CD8-positive, alpha-beta memory T cell (primary cell): Measurements from ENCODE around the gene CEP164. TPM values are rescaled to one million over a fixed set of nuclear protein-coding genes. Genes with fewer than 3 reads are reported as not detected.
A peak's percentile ranks its signal among the peaks of the same experiment; 100 is the strongest.
"Not testable (repeated sequence)": the region's sequence is repeated elsewhere in the genome, so short reads cannot be mapped to it uniquely, and the experiment has no call there.

Experiments used
- CTCF ChIA-PET: fragments of 350-600 bp; sonication (Branson Sonifier 250); formaldehyde crosslinking; loops from one replicate; lab custom pipeline; 2021; ENCODE audit warnings: antibody characterized with exemption; lab: Charles Lee
- POLR2A ChIA-PET: fragments of 350-600 bp; sonication (Branson Sonifier 250); formaldehyde crosslinking; loops from one replicate; lab custom pipeline; 2021; ENCODE audit warnings: antibody characterized with exemption; lab: Charles Lee
- DNase-seq, 5 donors: peaks; one replicate each; pipeline versions ENCODE4 v3.0.0 to v3.0.0-alpha.2; 2020 to 2022; ENCODE audit warnings: mixed read lengths in 1 of 5
- H3K27ac ChIP-seq: one replicate; pipeline ENCODE4 v1.7.0; 2013; ENCODE audit warnings: low read depth, mild to moderate bottlenecking, low read length, moderate library complexity
- H3K27me3 ChIP-seq: 2 replicates; pipeline ENCODE4 v1.7.0; 2013; ENCODE audit warnings: low read length, mild to moderate bottlenecking; ENCODE audit not compliant: insufficient read depth, poor library complexity, severe bottlenecking
- H3K36me3 ChIP-seq: 2 replicates; pipeline ENCODE4 v1.7.0; 2013; ENCODE audit warnings: mild to moderate bottlenecking, low read length, moderate library complexity; ENCODE audit not compliant: insufficient read depth
- H3K4me1 ChIP-seq: 2 replicates; pipeline ENCODE4 v1.7.0; 2013; ENCODE audit warnings: mild to moderate bottlenecking, low read length, moderate library complexity; ENCODE audit not compliant: insufficient read depth
- H3K4me3 ChIP-seq: 2 replicates; pipeline ENCODE4 v1.7.0; 2013; ENCODE audit warnings: mild to moderate bottlenecking, low read length
- H3K9me3 ChIP-seq: 2 replicates; pipeline ENCODE4 v1.7.0; 2013; ENCODE audit warnings: mild to moderate bottlenecking, low read length
- H3K27ac Mint-ChIP-seq, 8 donors: one replicate each; pipeline ENCODE4 v1.8.0; 2020 to 2021; ENCODE audit warnings: mixed read lengths in 8 of 8, mild to moderate bottlenecking in 6 of 8, inconsistent platforms in 3 of 8, moderate library complexity in 3 of 8
- H3K27me3 Mint-ChIP-seq, 2 donors: one replicate each; pipeline ENCODE4 v1.8.0; 2020 to 2021; ENCODE audit warnings: mixed read lengths in 2 of 2, mild to moderate bottlenecking in 1 of 2, moderate library complexity in 1 of 2
- H3K36me3 Mint-ChIP-seq, 3 donors: one replicate each; pipeline ENCODE4 v1.8.0; 2020 to 2021; ENCODE audit warnings: mixed read lengths in 3 of 3, inconsistent platforms in 1 of 3, mild to moderate bottlenecking in 1 of 3
- H3K4me1 Mint-ChIP-seq, 3 donors: one replicate each; pipeline ENCODE4 v1.8.0; 2020 to 2021; ENCODE audit warnings: mixed read lengths in 3 of 3, inconsistent platforms in 1 of 3, mild to moderate bottlenecking in 1 of 3
- H3K4me3 Mint-ChIP-seq, 7 donors: one replicate each; pipeline ENCODE4 v1.8.0; 2020 to 2021; ENCODE audit warnings: mixed read lengths in 7 of 7, mild to moderate bottlenecking in 6 of 7, moderate library complexity in 4 of 7, inconsistent platforms in 2 of 7
- H3K9me3 Mint-ChIP-seq, 5 donors: one replicate each; pipeline ENCODE4 v1.8.0; 2020 to 2022; ENCODE audit warnings: mixed read lengths in 5 of 5, mild to moderate bottlenecking in 3 of 5, moderate library complexity in 2 of 5, inconsistent platforms in 1 of 5
- polyA plus RNA-seq: library from polyadenylated mRNA; unstranded; fragments of 300-500 nt; fragmentation: Illumina TruSeq; gene quantifications from one replicate; pipeline ENCODE4 v1.2.3, GENCODE V29; 2021
- total RNA-seq, 2 experiments: library from RNA; stranded (reverse); gene quantifications; one replicate each; pipeline ENCODE4 v1.2.3, GENCODE V29; 2021

The CEP164 gene
- total and polyA plus RNA-seq, 3 experiments from 2014 or later = 25.7 to 40.5 (median 34.6) TPM

- POLR2A ChIA-PET = interaction anchor here (0.6 kb wide), 1 partner anchor 365 kb away, joined by 4 read pairs; no protein-coding TSS in a partner anchor
- no peak overlapping the region for H3K4me3 ChIP-seq
- Mint-ChIP-seq H3K27ac (no peak overlapping the region), H3K4me3 (no peak overlapping the region), H3K4me1 (peaks cover 6 to 15% (median 7%) of the 10 kb centered on the region in 3 donors), H3K9me3 (no peaks in the 10 kb centered on the region), H3K27me3 (peaks cover 3 to 23% of the 10 kb centered on the region in 2 donors), H3K36me3 (no peaks in the 10 kb centered on the region)
- CTCF ChIA-PET = interaction anchor here (1.3 kb wide), 1 partner anchor 10 kb away, joined by 3 read pairs; no protein-coding TSS in a partner anchor
- DNase-seq = no peak
- H3K27me3 ChIP-seq = peaks cover 20% of the 10 kb centered on the region
- H3K27ac ChIP-seq = no peak overlapping the region
- H3K4me1 ChIP-seq = peaks cover 14% of the 10 kb centered on the region
- H3K9me3 ChIP-seq = no peaks in the 10 kb centered on the region
- H3K36me3 ChIP-seq = no peaks in the 10 kb centered on the region
These were observed 8.3 kb upstream of the CEP164 start for GRCh38 chr11:117319214-117319840.

- H3K27me3 ChIP-seq, H3K27ac ChIP-seq, H3K36me3 Mint-ChIP-seq, H3K27ac Mint-ChIP-seq, H3K9me3 ChIP-seq, DNase-seq, H3K36me3 ChIP-seq, H3K9me3 Mint-ChIP-seq, H3K27me3 Mint-ChIP-seq: not testable (repeated sequence)
- ChIA-PET POLR2A (interaction anchor here (0.6 to 1.7 kb wide), 4 partner anchors 9 to 149 kb away, joined by 3 to 6 read pairs (median 3); partner anchors contain the start of genes BACE1 and SIDT2), CTCF (interaction anchor here (1.2 to 1.7 kb wide), 2 partner anchors 96 to 490 kb away, joined by 3 to 7 read pairs; partner anchors contain the start of gene PCSK7)
- H3K4me3 Mint-ChIP-seq = peak overlapping the region in 1 of 7 donors; percentile 35
- peaks cover 12% of the 10 kb centered on the region for H3K4me1 ChIP-seq
- peaks cover 12 to 22% (median 18%) of the 10 kb centered on the region in 3 donors for H3K4me1 Mint-ChIP-seq
- H3K4me3 ChIP-seq = peak overlapping the region; percentile 82
These were observed 443 bp upstream of the CEP164 start for GRCh38 chr11:117327255-117327566.

GRCh38 chr11:117328375-117329010, 839 bp downstream of the CEP164 start:
- ChIA-PET CTCF (interaction anchor here (1.2 to 1.7 kb wide), 2 partner anchors 92 to 97 kb away, joined by 3 to 7 read pairs; partner anchors contain the start of gene PCSK7), POLR2A (interaction anchor here (1.4 to 1.7 kb wide), 2 partner anchors 98 to 150 kb away, joined by 3 read pairs; partner anchors contain the start of gene SIDT2)
- peak overlapping the region; percentile 82 for H3K4me3 ChIP-seq
- peaks cover 0 to 4% (median 4%) of the 10 kb centered on the region in 3 donors for H3K36me3 Mint-ChIP-seq
- peaks cover 12% of the 10 kb centered on the region for H3K4me1 ChIP-seq
- peak overlapping the region; percentile 90 for H3K27ac ChIP-seq
- H3K27me3 Mint-ChIP-seq = no peaks in the 10 kb centered on the region
- H3K4me3 Mint-ChIP-seq = no peak overlapping the region
- peaks cover 16 to 25% (median 25%) of the 10 kb centered on the region in 3 donors for H3K4me1 Mint-ChIP-seq
- DNase-seq = no peak
- H3K27me3 ChIP-seq = no peaks in the 10 kb centered on the region
- H3K27ac Mint-ChIP-seq = no peak overlapping the region
- H3K9me3 Mint-ChIP-seq = no peaks in the 10 kb centered on the region
- no peaks in the 10 kb centered on the region for H3K36me3 ChIP-seq
- no peaks in the 10 kb centered on the region for H3K9me3 ChIP-seq

GRCh38 chr11:117332843-117333242, 5.2 kb downstream of the CEP164 start:
- no peaks in the 10 kb centered on the region for H3K9me3 ChIP-seq
- no peaks in the 10 kb centered on the region for H3K36me3 ChIP-seq
- no peak for DNase-seq
- peaks cover 19 to 37% (median 27%) of the 10 kb centered on the region in 3 donors for H3K4me1 Mint-ChIP-seq
- peaks cover under 1 to 37% (median 9%) of the 10 kb centered on the region in 3 donors for H3K36me3 Mint-ChIP-seq
- H3K9me3 Mint-ChIP-seq = no peaks in the 10 kb centered on the region
- H3K4me1 ChIP-seq = peaks cover 12% of the 10 kb centered on the region
- H3K27ac ChIP-seq = no peak overlapping the region
- H3K4me3 Mint-ChIP-seq = no peak overlapping the region
- H3K27me3 Mint-ChIP-seq = no peaks in the 10 kb centered on the region
- ChIA-PET POLR2A (interaction anchor here (0.6 kb wide), 1 partner anchor 533 kb away, joined by 9 read pairs; no protein-coding TSS in a partner anchor), CTCF (no interaction called here)
- H3K27me3 ChIP-seq = no peaks in the 10 kb centered on the region
- H3K4me3 ChIP-seq = no peak overlapping the region
- H3K27ac Mint-ChIP-seq = peak overlapping the region in 1 of 8 donors; percentile 49

- H3K9me3 ChIP-seq = no peaks in the 10 kb centered on the region
- no peaks in the 10 kb centered on the region for H3K27me3 ChIP-seq
- H3K36me3 ChIP-seq = no peaks in the 10 kb centered on the region
- no peak overlapping the region for H3K4me3 ChIP-seq
- peaks cover 3 to 45% (median 14%) of the 10 kb centered on the region in 3 donors for H3K36me3 Mint-ChIP-seq
- ChIA-PET POLR2A (no interaction called here), CTCF (no interaction called here)
- H3K27ac ChIP-seq = no peak overlapping the region
- peaks cover 5% of the 10 kb centered on the region for H3K4me1 ChIP-seq
- peaks cover 21 to 43% (median 30%) of the 10 kb centered on the region in 3 donors for H3K4me1 Mint-ChIP-seq
- DNase-seq = no peak
- no peaks in the 10 kb centered on the region for H3K27me3 Mint-ChIP-seq
- no peak overlapping the region for H3K4me3 Mint-ChIP-seq
- no peaks in the 10 kb centered on the region for H3K9me3 Mint-ChIP-seq
- peak overlapping the region in 1 of 8 donors; percentile 37 for H3K27ac Mint-ChIP-seq
These were observed 6.3 kb downstream of the CEP164 start for GRCh38 chr11:117333917-117334316.

GRCh38 chr11:117334896-117335295, 7.2 kb downstream of the CEP164 start:
- no peaks in the 10 kb centered on the region for H3K36me3 ChIP-seq

GRCh38 chr11:117335399-117335798, 7.7 kb downstream of the CEP164 start:
- H3K27ac ChIP-seq = no peak overlapping the region
- H3K27ac Mint-ChIP-seq = peak overlapping the region in 1 of 8 donors; percentile 2
- H3K27me3 ChIP-seq = no peaks in the 10 kb centered on the region
- no peak overlapping the region for H3K4me3 Mint-ChIP-seq
- H3K36me3 Mint-ChIP-seq = peaks cover 3 to 56% (median 17%) of the 10 kb centered on the region in 3 donors
- no peak for DNase-seq
- no peaks in the 10 kb centered on the region for H3K9me3 ChIP-seq
- H3K4me1 ChIP-seq = no peaks in the 10 kb centered on the region
- no peaks in the 10 kb centered on the region for H3K36me3 ChIP-seq
- H3K4me3 ChIP-seq = no peak overlapping the region
- no peaks in the 10 kb centered on the region for H3K27me3 Mint-ChIP-seq
- H3K9me3 Mint-ChIP-seq = no peaks in the 10 kb centered on the region
- ChIA-PET CTCF (no interaction called here), POLR2A (no interaction called here)
- peaks cover 15 to 36% (median 24%) of the 10 kb centered on the region in 3 donors for H3K4me1 Mint-ChIP-seq

More at GRCh38 chr11:117334896-117335295, 7.2 kb downstream of the CEP164 start:
- H3K27ac Mint-ChIP-seq = no peak overlapping the region
- POLR2A ChIA-PET = no interaction called here
- H3K9me3 Mint-ChIP-seq = no peaks in the 10 kb centered on the region
- Histone ChIP-seq H3K4me3 (no peak overlapping the region), H3K27ac (no peak overlapping the region), H3K4me1 (no peaks in the 10 kb centered on the region), H3K27me3 (no peaks in the 10 kb centered on the region), H3K9me3 (no peaks in the 10 kb centered on the region)
- DNase-seq = no peak
- H3K27me3 Mint-ChIP-seq = no peaks in the 10 kb centered on the region
- H3K36me3 Mint-ChIP-seq = peaks cover 3 to 51% (median 17%) of the 10 kb centered on the region in 3 donors
- no peak overlapping the region for H3K4me3 Mint-ChIP-seq
- CTCF ChIA-PET = no interaction called here
- H3K4me1 Mint-ChIP-seq = peaks cover 19 to 41% (median 27%) of the 10 kb centered on the region in 3 donors

- H3K36me3 Mint-ChIP-seq = peaks cover 3 to 65% (median 19%) of the 10 kb centered on the region in 3 donors
- H3K27ac Mint-ChIP-seq = peak overlapping the region in 1 of 8 donors; percentile 47
- Histone ChIP-seq H3K4me1 (no peaks in the 10 kb centered on the region), H3K4me3 (no peak overlapping the region), H3K36me3 (peaks cover 4% of the 10 kb centered on the region), H3K9me3 (no peaks in the 10 kb centered on the region), H3K27ac (no peak overlapping the region), H3K27me3 (no peaks in the 10 kb centered on the region)
- H3K27me3 Mint-ChIP-seq = no peaks in the 10 kb centered on the region
- no peaks in the 10 kb centered on the region for H3K9me3 Mint-ChIP-seq
- no peak for DNase-seq
- peaks cover 13 to 25% (median 17%) of the 10 kb centered on the region in 3 donors for H3K4me1 Mint-ChIP-seq
- H3K4me3 Mint-ChIP-seq = no peak overlapping the region
- POLR2A ChIA-PET = no interaction called here
- CTCF ChIA-PET = no interaction called here
These were observed 9.4 kb downstream of the CEP164 start for GRCh38 chr11:117337076-117337475.
